Esophagus squamous epithelium (tissue), 5 donors: ENCODE data around the gene SIRPD. TPM values are rescaled to one million over a fixed set of nuclear protein-coding genes. Genes with fewer than 3 reads are reported as not detected.
A peak's percentile ranks its signal among the peaks of the same experiment; 100 is the strongest.

Experiments
- DNase-seq: peaks from one replicate; lab custom pipeline; 2025; lab: John Stamatoyannopoulos, UW
- H3K27ac ChIP-seq, 4 donors: fragments of 200-600 bp; sonication (generic); one replicate each; pipeline ENCODE4 v1.5.1; 2016 to 2019; ENCODE audit warnings: mild to moderate bottlenecking in 1 of 4
- H3K27me3 ChIP-seq, 4 donors: fragments of 200-600 bp; sonication (generic); 1 replicate in 3 of 4; 2 replicates in 1 of 4; pipeline versions ENCODE4 v1.5.1 to v1.6.0; 2017 to 2021; ENCODE audit warnings: antibody characterized with exemption in 1 of 4
- H3K36me3 ChIP-seq, 3 donors: fragments of 200-600 bp; sonication (generic); one replicate each; pipeline ENCODE4 v1.5.1; 2016 to 2019
- H3K4me1 ChIP-seq, 3 donors: fragments of 200-600 bp; sonication (generic); one replicate each; pipeline ENCODE4 v1.5.1; 2017 to 2019
- H3K4me3 ChIP-seq, 4 donors: fragments of 200-600 bp; sonication (generic); 1 replicate in 3 of 4; 2 replicates in 1 of 4; pipeline ENCODE4 v1.5.1; 2016 to 2019; ENCODE audit warnings: mild to moderate bottlenecking in 2 of 4, moderate library complexity in 1 of 4
- H3K9me3 ChIP-seq, 3 donors: fragments of 200-600 bp; sonication (generic); one replicate each; pipeline ENCODE4 v1.5.1; 2016 to 2019
- POLR2A ChIP-seq, 4 donors: fragments of 450-650 bp; IDR thresholded peaks; one replicate each; pipeline ENCODE4 v1.6.1; 2017; ENCODE audit warnings: antibody characterized with exemption in 4 of 4, mild to moderate bottlenecking in 4 of 4, moderate library complexity in 3 of 4
- WGBS, 2 donors: methylation state at CpG; one replicate each; pipeline ENCODE4 v1.1.5; 2018; 5-methylcytosine and 5-hydroxymethylcytosine counted together
- intact Hi-C: fragments of 100-400 bp; cut with DNase I; formaldehyde crosslinking; loops from one replicate; pipeline ENCODE4 v1.15.0; 2022
- small RNA-seq, 4 donors: library from RNA; depleted of rRNA; stranded (forward); fragments of <200 nt; gene quantifications; one replicate each; pipeline ENCODE3, GENCODE V24; 2016
- total RNA-seq, 4 donors: library from RNA; depleted of rRNA; stranded (reverse); fragments of >200 nt; gene quantifications; one replicate each; pipeline ENCODE4 v1.1.0, GENCODE V29; 2016
- TF ChIP-seq, protein P1 (sequence below), 6 experiments: fragments of 450-650 bp in 4 of 6; fragments of 200-600 bp in 2 of 6; sonication (generic) in 2 of 6; IDR thresholded peaks; one replicate each; pipeline ENCODE4 v1.5.1; 2016 to 2019; ENCODE audit warnings: antibody characterized with exemption in 6 of 6, mild to moderate bottlenecking in 4 of 6, moderate library complexity in 4 of 6
- donor health status: DM: yes; HTN: yes; CAD: no.

The SIRPD gene
- total RNA-seq, 4 donors from 2014 or later = not detected

DNA sequence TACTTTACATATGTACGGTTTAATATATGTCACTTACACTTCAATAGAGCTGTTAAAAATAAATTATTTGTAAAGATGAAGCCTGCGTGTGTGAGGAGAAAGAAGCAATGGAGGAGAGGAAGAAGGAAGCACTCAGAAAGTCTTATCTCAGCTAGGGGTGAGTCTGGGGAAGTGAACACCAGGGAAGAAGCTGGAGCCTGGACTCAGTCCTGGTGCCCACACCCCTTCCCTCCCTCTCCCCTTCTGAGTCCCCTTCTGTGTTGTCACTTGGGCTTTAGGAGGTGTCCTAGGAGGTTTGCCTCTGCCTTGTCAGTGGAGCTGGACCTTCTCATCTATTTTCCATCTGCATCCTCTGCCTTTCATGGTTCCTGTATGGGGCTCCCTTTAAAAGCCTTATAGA is 68.2 kb downstream of the SIRPD start:
- H3K27me3 ChIP-seq = no peaks in the 10 kb centered on the region
- peak overlapping the region in 2 of 4 donors; percentile 9 to 34 for H3K4me3 ChIP-seq
- TF ChIP-seq, protein P1, sequence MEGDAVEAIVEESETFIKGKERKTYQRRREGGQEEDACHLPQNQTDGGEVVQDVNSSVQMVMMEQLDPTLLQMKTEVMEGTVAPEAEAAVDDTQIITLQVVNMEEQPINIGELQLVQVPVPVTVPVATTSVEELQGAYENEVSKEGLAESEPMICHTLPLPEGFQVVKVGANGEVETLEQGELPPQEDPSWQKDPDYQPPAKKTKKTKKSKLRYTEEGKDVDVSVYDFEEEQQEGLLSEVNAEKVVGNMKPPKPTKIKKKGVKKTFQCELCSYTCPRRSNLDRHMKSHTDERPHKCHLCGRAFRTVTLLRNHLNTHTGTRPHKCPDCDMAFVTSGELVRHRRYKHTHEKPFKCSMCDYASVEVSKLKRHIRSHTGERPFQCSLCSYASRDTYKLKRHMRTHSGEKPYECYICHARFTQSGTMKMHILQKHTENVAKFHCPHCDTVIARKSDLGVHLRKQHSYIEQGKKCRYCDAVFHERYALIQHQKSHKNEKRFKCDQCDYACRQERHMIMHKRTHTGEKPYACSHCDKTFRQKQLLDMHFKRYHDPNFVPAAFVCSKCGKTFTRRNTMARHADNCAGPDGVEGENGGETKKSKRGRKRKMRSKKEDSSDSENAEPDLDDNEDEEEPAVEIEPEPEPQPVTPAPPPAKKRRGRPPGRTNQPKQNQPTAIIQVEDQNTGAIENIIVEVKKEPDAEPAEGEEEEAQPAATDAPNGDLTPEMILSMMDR (IDR thresholded peaks at IDR 0.05) = no peak
- no peak for TF ChIP-seq POLR2A (IDR thresholded peaks at IDR 0.05)
- H3K4me1 ChIP-seq = peaks cover 6 to 32% (median 9%) of the 10 kb centered on the region in 3 donors
- 77 to 83% methylated on average over 2 of the region's 2 CpGs for WGBS, 2 donors
- H3K9me3 ChIP-seq = no peaks in the 10 kb centered on the region
- peak overlapping the region; percentile 72 to 87 (median 80) for H3K27ac ChIP-seq
- intact Hi-C loops = no loop called here
- H3K36me3 ChIP-seq = no peaks in the 10 kb centered on the region
- no peak for DNase-seq

DNA sequence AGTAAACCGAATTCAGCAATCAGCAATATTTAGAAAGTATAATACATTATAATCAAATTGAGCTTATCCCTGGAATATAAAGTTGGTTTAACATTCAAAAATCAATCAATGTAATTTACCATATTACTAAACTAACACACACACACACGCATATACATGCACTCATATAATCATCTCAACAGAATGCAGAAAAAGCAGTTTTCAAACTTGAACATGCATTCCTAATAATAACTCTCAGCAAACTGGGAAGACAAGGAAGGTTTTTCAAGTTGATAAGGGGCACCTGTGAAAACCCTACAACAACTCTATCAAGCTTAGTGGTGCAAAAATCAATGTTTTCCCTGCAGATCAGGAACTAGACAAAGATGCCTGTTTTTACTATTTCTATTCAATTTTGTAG is 70.9 kb downstream of the SIRPD start:
- H3K27ac ChIP-seq = no peak overlapping the region
- intact Hi-C loops = no loop called here
- H3K9me3 ChIP-seq = no peaks in the 10 kb centered on the region
- TF ChIP-seq POLR2A (IDR thresholded peaks at IDR 0.05) = no peak
- TF ChIP-seq, protein P1 (IDR thresholded peaks at IDR 0.05) = no peak
- no peak for DNase-seq
- WGBS, 2 donors = 63 to 78% methylated on average over 2 of the region's 2 CpGs
- peaks cover 5 to 25% (median 9%) of the 10 kb centered on the region in 3 donors for H3K4me1 ChIP-seq
- no peak overlapping the region for H3K4me3 ChIP-seq
- no peaks in the 10 kb centered on the region for H3K36me3 ChIP-seq
- peaks cover 0 to 4% (median 0%) of the 10 kb centered on the region in 4 donors for H3K27me3 ChIP-seq

DNA sequence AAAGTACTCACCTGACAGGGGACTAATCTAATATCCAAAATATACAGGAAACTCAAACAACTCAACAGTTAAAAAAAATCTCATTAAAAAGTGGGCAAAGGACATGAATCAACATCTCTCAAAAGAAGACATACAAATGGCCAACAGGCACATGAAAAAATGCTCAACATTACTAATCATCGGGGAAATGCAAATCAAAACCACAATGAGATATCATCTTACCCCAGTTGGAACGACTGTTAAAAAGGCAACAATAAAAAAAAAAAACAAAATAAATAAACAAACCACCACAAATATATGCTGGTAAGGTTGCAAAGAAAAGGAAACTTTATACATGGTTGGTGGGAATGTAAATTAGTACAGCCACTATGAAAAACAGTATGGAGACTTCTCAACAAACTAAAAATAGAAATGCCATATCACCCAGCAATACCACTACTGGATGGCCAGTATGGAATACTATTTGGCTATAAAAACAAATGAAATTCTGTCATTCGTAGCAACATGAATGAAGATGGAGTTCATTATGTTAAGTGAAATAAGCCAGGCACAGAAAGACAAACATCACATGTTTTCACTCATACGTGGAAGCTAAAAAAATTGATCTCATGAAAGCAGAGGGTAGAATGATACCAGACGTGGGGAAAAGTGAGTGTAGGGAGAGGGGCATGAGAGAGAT is 72.9 kb downstream of the SIRPD start:
- TF ChIP-seq POLR2A (IDR thresholded peaks at IDR 0.05) = no peak
- TF ChIP-seq, protein P1 (IDR thresholded peaks at IDR 0.05) = no peak
- Histone ChIP-seq H3K27me3 (peaks cover 0 to 4% (median 0%) of the 10 kb centered on the region in 4 donors), H3K4me1 (peaks cover 3 to 8% (median 3%) of the 10 kb centered on the region in 3 donors), H3K9me3 (no peaks in the 10 kb centered on the region), H3K36me3 (no peaks in the 10 kb centered on the region), H3K27ac (no peak overlapping the region), H3K4me3 (no peak overlapping the region)
- DNase-seq = no peak
- intact Hi-C loops = no loop called here
- 36 to 42% methylated on average over 5 of the region's 5 CpGs for WGBS, 2 donors

Small RNA genes lying within 50 kb of the gene (small RNA-seq; reads per million reads assigned to genes)
- gene RNU6-917P = 0 reads per million in 4 donors

Other genes with a start within 250 kb of the SIRPD start
- 100 to 1,000 TPM in 3 of 4 donors, 10 to 100 TPM in 1; 90.2 to 175 (median 134) TPM for gene SDCBP2, start 228.6 kb downstream of the SIRPD start, total RNA-seq
- 100 to 1,000 TPM in 3 of 4 donors, 10 to 100 TPM in 1; 76.2 to 132 (median 102) TPM for gene FKBP1A, start 164.7 kb downstream of the SIRPD start, total RNA-seq
- 10 to 100 TPM; 41.5 to 65.6 (median 59.3) TPM for gene NSFL1C, start 90.9 kb downstream of the SIRPD start, total RNA-seq
- gene SIRPB2, start 66.3 kb downstream of the SIRPD start, total RNA-seq = 1 to 10 TPM; 1.2 to 5.9 (median 1.9) TPM
- 1 to 10 TPM in 2 of 4 donors, under 1 TPM in 2; 0.13 to 3.3 (median 1.0) TPM for gene SIRPB1, start 62.3 kb upstream of the SIRPD start, total RNA-seq
- 1 to 10 TPM in 3 of 4 donors, not detected in 1; 1.1 to 1.7 (median 1.5) TPM for gene SIRPG, start 100.1 kb upstream of the SIRPD start, total RNA-seq